Endometrium (tissue), 2 donors: ENCODE measurements around the gene PPP1R13B.
A peak's percentile ranks its signal among the peaks of the same experiment; 100 is the strongest.

Experiments
- FAIRE-seq: peaks from 2 replicates; lab custom pipeline; 2012; peaks lifted over from hg19 to GRCh38; lab: Jason Lieb, UNC
- donor health status: control.
- donor health status: control.

Gene PPP1R13B

GRCh38 chr14:103744621-103745395, 102.6 kb downstream of the PPP1R13B start:
- FAIRE-seq = no peak

DNA sequence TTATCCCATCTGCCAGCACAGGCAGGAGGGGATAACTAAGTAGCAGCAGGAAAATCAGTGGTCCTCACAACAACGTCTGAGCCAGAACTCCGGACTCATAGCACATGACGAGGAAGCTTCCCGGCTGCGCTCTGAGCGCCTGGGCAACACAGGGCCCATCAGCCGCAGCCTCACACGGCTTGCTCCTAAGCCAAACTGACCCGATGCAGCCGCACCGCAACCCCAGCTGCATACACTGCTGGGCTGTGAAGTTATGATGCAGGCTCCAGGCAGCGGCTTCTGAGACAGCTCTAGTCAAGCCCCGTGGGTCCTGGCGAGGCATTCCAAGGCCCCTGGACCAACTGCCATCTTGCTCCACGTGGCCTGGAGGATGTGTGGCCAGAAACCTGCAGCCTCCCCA, 103.7 kb downstream of the PPP1R13B start:
- FAIRE-seq = no peak

GRCh38 chr14:103742499-103743255, 104.7 kb downstream of the PPP1R13B start:
- no peak for FAIRE-seq

DNA sequence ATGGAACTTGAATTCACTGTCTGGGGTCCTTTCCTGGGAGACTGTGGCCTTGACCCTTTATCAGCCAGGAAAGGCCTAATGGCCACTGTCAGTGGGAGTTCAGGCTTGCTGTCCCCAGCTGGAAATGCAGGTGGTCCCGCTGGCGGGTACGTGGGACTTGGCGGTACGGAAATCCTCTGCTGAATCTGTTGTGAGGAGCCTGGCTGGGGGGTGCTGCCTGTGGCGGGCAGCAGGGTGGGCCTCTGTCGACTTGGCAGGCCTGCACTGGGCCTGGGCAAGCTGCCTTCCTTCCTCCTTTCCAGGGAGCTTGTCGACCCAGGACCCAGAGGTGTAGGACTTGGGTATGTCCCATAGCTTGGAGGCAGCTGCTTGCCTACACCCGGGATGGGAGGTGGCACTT, 105.5 kb downstream of the PPP1R13B start:
- no peak for FAIRE-seq

- FAIRE-seq = no peak
These were observed 106.2 kb downstream of the PPP1R13B start for GRCh38 chr14:103740991-103741689.

DNA sequence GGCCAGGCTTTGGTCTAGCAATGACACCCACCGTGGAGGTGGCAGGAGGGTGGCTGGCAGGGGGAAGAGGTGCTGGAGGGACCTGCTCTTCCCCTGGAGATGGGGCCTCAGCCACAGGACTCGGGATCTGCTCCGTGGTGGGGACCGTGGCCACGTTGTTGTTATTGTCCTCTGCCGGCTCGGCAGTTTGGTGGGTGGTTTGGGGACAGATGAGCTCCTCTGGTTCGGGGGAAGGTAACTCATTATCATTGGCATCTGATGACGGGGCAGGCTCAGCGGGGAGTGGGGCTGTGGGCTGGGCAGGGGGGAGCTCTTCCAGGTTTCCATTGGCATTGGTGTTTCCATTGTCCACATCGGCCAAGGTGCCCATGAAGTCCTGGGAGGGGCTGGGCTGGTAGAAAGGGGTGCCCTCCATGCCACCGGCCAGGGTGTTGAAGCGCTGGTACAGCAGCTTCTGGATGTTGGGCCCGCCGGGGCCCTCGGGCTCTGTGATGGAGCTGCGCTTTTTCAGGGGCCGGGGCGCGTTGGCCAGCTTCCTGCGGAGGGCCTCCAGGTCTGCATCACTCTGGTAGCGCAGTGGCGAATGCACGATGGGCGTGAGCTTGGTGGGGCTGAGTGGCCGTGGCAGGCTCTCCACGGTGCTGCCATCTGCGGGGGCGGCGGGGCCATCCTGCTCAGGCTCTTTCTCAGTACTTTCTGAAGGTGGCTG, 107.4 kb downstream of the PPP1R13B start:
- no peak for FAIRE-seq

- FAIRE-seq = no peak
These were observed 107.9 kb downstream of the PPP1R13B start for GRCh38 chr14:103739466-103739792.

DNA sequence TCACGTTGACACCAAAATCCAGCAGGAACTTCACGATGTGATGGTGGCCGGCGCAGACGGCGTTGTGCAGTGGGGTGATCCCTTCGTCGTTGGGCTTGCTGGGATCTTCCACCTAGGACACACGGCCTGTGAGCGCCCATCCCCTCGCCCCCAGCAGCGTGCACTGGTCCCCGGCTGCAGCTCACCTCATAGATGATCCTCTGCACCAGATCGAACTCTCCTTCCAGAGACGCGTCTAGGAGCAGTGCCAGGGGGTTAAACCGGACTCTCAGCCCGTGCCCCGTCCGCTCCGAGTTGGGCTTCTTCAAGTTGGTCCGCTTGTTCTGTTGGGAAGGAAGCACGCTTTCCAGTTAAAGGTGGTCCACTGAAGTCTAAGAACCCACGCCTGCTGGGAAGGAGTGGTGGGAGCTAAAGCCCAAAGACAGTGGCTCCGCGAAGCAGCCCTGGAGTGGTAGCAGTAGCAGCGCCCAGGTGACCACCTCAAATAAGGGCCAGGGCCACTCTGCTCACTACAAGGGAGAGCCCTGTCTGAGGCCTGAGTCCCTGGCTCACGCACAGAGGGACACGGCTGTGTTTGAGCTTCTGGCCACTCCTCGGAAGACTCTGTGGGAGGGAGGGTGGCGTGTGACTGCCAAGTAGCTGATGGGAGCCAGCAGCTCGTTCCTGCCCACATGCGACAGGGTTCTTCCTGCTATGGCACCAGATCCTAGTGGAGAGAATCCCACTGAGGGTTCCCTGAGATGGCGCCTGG, 108.5 kb downstream of the PPP1R13B start:
- FAIRE-seq = no peak

DNA sequence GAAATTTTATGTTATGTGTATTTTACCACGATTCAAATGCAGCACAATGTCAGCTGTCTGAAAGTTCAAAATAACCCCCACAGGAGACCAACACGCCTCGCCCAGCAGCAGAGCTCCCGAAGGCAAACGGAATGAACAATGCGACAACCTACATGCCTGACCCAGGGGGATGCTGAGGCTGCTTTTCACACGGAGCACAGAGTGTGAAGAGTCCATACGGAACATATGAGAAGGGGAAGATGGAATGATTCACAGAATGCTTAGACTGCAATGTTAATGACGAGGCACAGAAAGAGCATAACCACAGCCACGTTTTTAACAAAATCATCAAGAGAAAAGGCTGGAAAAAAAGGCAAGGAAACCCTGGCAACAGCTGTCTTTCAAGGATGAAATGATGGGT, 109.2 kb downstream of the PPP1R13B start:
- FAIRE-seq = no peak

GRCh38 chr14:103737432-103738045, 109.8 kb downstream of the PPP1R13B start:
- FAIRE-seq = no peak

DNA sequence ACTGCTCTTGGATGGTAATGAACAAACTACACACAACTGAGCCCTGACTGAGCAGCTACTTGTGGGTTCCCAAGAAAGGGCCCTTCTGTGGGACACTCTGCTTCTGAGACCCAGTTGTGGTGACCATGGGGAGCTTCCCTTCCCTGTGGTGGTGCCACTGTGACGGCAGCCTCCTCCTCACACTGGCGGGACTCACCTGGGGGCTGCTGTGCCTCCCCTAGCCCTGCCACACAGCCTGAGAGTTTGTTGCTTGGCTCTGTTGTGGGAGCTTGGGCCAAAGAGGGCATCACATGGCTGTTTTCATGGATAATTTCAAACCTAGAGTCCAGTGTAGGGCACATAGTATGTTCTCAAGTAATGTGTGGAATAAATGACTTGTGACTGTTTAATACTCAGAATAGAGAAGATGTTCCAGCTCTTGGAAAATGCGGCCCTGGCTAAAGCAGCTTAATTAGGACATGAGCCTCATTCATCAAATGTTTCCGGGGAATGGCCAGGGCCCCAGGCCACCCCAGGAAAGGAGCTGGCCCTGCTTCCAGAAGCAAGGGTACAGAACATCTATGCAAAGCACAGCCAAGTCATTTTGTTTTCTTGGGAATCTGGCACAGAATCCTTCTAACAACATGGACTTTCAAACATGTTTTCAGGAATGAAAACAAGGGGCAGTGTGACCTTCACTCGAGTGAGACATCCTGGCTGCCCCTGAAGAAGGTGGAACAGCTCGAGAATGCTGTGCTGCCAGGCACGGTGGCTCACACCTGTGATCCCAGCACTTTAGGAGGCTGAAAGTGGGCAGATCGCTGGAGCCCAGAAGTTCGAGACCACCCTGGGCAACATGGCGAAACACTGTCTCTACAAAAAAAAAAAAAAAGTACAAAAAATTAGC, 110.6 kb downstream of the PPP1R13B start:
- peak; percentile 54 for FAIRE-seq

GRCh38 chr14:103735815-103736545, 111.4 kb downstream of the PPP1R13B start:
- no peak for FAIRE-seq

DNA sequence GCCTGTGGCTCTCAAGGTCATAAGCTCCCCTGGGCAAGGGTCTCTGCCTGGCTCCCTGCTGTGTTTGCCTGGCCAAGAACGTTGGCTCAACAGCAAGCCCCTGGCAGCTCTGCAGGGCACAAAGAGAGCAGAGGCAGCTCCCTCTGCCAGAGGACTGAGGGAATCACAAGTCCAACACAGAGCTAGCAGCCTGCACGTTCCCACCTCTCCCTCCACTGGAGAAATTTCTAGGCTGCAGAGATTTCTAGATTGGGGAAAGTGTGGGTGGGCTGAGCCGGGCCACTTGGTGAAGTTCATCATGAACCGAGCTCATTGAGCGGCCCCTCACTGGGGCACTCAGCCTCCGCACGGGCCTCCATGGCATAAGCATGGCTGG, 111.9 kb downstream of the PPP1R13B start:
- no peak for FAIRE-seq

GRCh38 chr14:103735022-103735421, 112.4 kb downstream of the PPP1R13B start:
- no peak for FAIRE-seq

DNA sequence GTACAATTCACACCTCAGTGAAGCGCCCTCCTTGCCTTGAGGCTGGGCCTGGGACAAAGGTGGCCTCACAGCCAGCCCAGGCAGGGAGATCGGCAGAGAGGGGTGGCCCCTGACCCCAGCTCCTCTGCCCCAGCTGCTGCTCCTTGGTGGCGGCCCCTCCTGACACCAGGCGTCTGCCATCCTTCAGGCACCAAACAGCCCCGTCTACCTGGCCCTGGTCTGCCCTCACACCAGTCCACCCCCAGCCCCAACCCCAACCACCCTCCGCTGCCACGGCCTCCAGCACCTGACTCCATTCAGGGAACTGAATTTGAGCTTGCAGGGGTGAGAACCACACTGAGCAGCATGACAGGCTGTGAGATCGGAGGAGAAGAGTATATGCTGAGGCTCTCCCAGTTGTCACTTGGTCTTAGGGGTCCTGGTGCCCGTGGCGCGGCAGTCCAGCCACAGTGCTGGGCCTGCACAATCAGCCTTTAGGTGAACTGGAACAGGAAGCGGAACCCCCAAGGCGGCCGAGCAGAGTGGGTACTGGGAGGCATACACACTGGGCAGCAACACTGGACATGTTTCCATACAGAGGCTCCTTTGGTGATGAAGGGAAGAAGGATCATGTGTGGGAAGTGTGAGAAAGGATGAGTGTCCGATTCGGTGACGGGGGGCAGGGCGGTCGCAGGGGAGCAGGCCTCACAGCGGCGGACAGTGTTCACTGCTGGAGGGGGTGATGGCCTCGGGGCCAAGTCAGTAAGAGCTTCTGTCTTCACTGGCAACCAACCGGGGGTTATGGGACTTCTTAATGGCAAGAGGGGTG, 113.1 kb downstream of the PPP1R13B start:
- no peak for FAIRE-seq

DNA sequence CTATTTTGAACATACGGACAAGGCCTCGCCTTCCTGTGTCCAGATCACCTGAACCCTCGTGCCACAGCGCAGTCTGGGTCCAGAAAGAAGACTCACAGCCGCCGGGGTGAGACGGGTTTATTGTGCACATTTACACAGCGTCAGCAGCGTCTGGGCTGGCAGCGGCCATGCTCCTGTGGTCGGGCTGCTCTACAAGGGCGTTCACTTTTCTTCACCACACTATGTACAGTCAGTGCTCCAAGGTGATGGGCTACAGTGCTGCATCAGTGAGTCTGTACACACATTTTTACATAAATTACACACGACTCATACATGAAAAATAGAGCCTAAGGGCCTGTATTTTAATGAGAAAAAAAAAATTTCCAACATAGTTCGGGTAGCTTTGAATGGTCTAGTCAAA, 113.7 kb downstream of the PPP1R13B start:
- no peak for FAIRE-seq

DNA sequence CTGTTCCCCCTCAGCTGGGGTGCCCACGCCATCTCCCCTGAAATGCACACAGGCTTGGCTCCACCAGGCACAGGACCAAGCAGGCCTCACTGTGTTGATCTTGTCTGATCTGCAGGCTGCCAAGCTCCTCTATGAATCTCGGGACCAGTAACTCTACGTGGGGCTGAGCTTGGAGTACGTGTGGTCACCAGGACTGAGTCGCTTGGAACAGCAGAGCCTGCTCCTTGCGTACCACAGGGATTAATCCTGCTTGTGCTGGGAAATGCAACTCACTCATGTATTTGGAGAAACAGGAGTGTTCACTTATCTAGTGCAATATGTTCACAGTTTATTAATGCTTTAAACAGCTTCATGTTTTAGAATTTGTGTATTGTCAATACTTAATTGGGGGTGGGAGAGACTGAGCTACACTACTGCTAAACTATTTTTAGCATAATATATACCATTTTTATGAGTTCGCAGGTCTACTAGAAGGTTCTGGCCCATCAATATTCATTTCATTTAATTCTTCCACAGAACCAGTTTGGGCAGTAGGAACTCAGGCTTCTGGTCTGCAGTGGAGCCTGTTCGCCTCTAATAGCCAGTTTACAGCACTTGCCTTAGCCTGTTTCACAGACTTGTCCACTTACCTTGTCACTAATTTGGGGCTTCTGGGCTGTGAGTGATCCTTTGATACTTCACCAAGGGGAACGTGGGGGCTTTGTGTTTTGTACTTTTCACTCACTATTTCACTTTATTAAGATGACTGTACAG, 114.3 kb downstream of the PPP1R13B start:
- no peak for FAIRE-seq
